ENCODE results near the gene DNAH2. TPM values are rescaled to one million over a fixed set of nuclear protein-coding genes. Genes with fewer than 3 reads are reported as not detected.
A peak's percentile ranks its signal among the peaks of the same experiment; 100 is the strongest.

Gene DNAH2
- total and polyA plus RNA-seq, 2 donors (not counting 3 experiments of a cell fraction or from before 2014, with no cell fraction given), result 0.10 to 0.11 TPM

GRCh38 chr17:7704601-7705268 is 12.8 kb upstream of the DNAH2 start, which contains the start of gene EFNB3:
EFNB3 (plus strand) TSS chr17:7705202; CDS start chr17:7705599, 397 bp downstream.
- Histone ChIP-seq H4K20me1 (replicated peaks; ENCODE audit: control insufficient read depth, extremely low read depth, insufficient read depth, low read length) (no peaks in the 10 kb centered on the region), H3K4me3 (replicated peaks in 1 of 3; ENCODE audit: insufficient read depth in 1 of 3, low read depth in 1 of 3, low read length in 3 of 3) (peak within 1 kb of the TSS in 2 of 3 experiments; percentile 27 to 35), H3K4me2 (ENCODE audit: insufficient read depth, low read length) (peak within 1 kb of the TSS; percentile 21), H2AFZ (ENCODE audit: low read depth, low read length) (peak within 1 kb of the TSS; percentile 9), H3K27ac (ENCODE audit: insufficient read depth, low read depth, low read length) (no peak within 1 kb of the TSS), H3K27me3 (ENCODE audit: control insufficient read depth in 2 of 2, insufficient read depth in 2 of 2, low read length in 2 of 2) (peaks cover 33 to 35% of the 10 kb centered on the region in 2 experiments), H3K9ac (replicated peaks; ENCODE audit: extremely low read depth, insufficient read depth, low read length) (no peak within 1 kb of the TSS), H3K36me3 (ENCODE audit: control insufficient read depth in 2 of 2, extremely low read depth in 1 of 2, insufficient read depth in 2 of 2, low read length in 2 of 2) (peaks cover 0 to 8% of the 10 kb centered on the region in 2 experiments), H3K4me1 (ENCODE audit: control insufficient read depth, extremely low read depth, insufficient read depth, low read length) (peaks cover 3% of the 10 kb centered on the region), H3K9me3 (replicated peaks; ENCODE audit: control insufficient read depth, insufficient read depth, low read length) (no peaks in the 10 kb centered on the region), H3K9me1 (replicated peaks; ENCODE audit: control insufficient read depth, extremely low read depth, insufficient read depth, low read length) (no peaks in the 10 kb centered on the region), H3K79me2 (ENCODE audit: control insufficient read depth, insufficient read depth, low read length) (no peaks in the 10 kb centered on the region)
- FAIRE-seq, result no peak
- POLR2A ChIA-PET, result interaction anchor here (0.6 kb wide), 1 partner anchor 395 kb away, joined by 3 read pairs; no protein-coding TSS in a partner anchor
- CTCF ChIA-PET, result interaction anchor here (2.3 to 5.1 kb wide), 2 partner anchors 11 to 17 kb away, joined by 11 to 45 read pairs; partner anchors contain the start of genes DNAH2, TP53 and WRAP53
- dilution Hi-C loops (cut with MboI; ENCODE audit: extremely low pct_ligation_motif_present, low sequenced_read_pairs) (no loop called here), intact Hi-C loops (cut with micrococcal nuclease) (loop anchor here (1.0 kb wide), 1 partner anchor 13 kb away; the partner anchor contains the start of gene DNAH2)
- no peak for DNase-seq (ENCODE audit: low read depth, low spot score)
- BruUV-seq (replicated peaks), result no TSS peak
- no peak for TF ChIP-seq POLR2AphosphoS5 (IDR thresholded peaks at IDR 0.05; ENCODE audit: insufficient read depth, low read depth, low read length)
- TF ChIP-seq MYC (IDR thresholded peaks at IDR 0.05; ENCODE audit: low read depth, low read length), result no peak
- peak; percentile 59 for TF ChIP-seq EZH2 (IDR thresholded peaks at IDR 0.05; ENCODE audit: borderline replicate concordance, low read depth, low read length, severe bottlenecking)
- TF ChIP-seq JUN (IDR thresholded peaks at IDR 0.05; ENCODE audit: borderline replicate concordance, insufficient read depth, insufficient read length, low read depth), result no peak
